Fibroblast of mammary gland (primary cell): ENCODE results near the gene EFCAB6.

Experiments used
- DNase-seq: peaks from one replicate; pipeline ENCODE4 v3.0.0-alpha.2; 2010; ENCODE audit warnings: low read depth
- H3K4me3 ChIP-seq: 2 replicates; pipeline ENCODE4 v1.5.1; 2011; ENCODE audit warnings: low read depth, mild to moderate bottlenecking, low read length, moderate library complexity; ENCODE audit not compliant: control insufficient read depth
- CTCF ChIP-seq: conservative IDR thresholded peaks from 2 replicates; pipeline ENCODE4 v1.5.1; 2011; ENCODE audit warnings: low read depth, low read length, inconsistent platforms; ENCODE audit not compliant: control insufficient read depth, insufficient read depth

EFCAB6 gene

GRCh38 chr22:43502306-43502874, 309.7 kb downstream of the EFCAB6 start:
- DNase-seq: no peak
- no peak overlapping the region for H3K4me3 ChIP-seq
- TF ChIP-seq CTCF: no peak

GRCh38 chr22:43501878-43502277, 310.2 kb downstream of the EFCAB6 start:
- TF ChIP-seq CTCF: no peak
- H3K4me3 ChIP-seq: no peak overlapping the region
- no peak for DNase-seq

GRCh38 chr22:43500792-43501785, 311.0 kb downstream of the EFCAB6 start:
- TF ChIP-seq CTCF: no peak
- H3K4me3 ChIP-seq: no peak overlapping the region
- no peak for DNase-seq

GRCh38 chr22:43498856-43499253, 313.2 kb downstream of the EFCAB6 start:
- H3K4me3 ChIP-seq: no peak overlapping the region
- TF ChIP-seq CTCF: no peak
- no peak for DNase-seq

GRCh38 chr22:43497956-43498855, 313.9 kb downstream of the EFCAB6 start:
- no peak overlapping the region for H3K4me3 ChIP-seq
- DNase-seq: no peak
- TF ChIP-seq CTCF: no peak

- no peak overlapping the region for H3K4me3 ChIP-seq
- no peak for DNase-seq
- TF ChIP-seq CTCF: no peak
These were observed 318.8 kb downstream of the EFCAB6 start for GRCh38 chr22:43493297-43493696.
